Body of pancreas (tissue), 4 donors: Measurements from ENCODE around the gene KLK3.
A peak's percentile ranks its signal among the peaks of the same experiment; 100 is the strongest.

Experiments
- POLR2A ChIP-seq, 3 donors: fragments of 450-650 bp; IDR thresholded peaks; one replicate each; pipeline ENCODE4 v1.6.1; 2016; ENCODE audit warnings: antibody characterized with exemption in 3 of 3, mild to moderate bottlenecking in 2 of 3
- TF ChIP-seq, protein P1 (sequence below), 7 experiments: fragments of 450-650 bp in 4 of 7; fragments of 200-600 bp in 3 of 7; sonication (generic) in 3 of 7; IDR thresholded peaks; one replicate each; pipeline ENCODE4 v1.5.1; 2016 to 2019; ENCODE audit warnings: antibody characterized with exemption in 7 of 7

GRCh38 chr19:50818859-50819472 is 35.7 kb upstream of the KLK3 start:
- TF ChIP-seq, protein P1, sequence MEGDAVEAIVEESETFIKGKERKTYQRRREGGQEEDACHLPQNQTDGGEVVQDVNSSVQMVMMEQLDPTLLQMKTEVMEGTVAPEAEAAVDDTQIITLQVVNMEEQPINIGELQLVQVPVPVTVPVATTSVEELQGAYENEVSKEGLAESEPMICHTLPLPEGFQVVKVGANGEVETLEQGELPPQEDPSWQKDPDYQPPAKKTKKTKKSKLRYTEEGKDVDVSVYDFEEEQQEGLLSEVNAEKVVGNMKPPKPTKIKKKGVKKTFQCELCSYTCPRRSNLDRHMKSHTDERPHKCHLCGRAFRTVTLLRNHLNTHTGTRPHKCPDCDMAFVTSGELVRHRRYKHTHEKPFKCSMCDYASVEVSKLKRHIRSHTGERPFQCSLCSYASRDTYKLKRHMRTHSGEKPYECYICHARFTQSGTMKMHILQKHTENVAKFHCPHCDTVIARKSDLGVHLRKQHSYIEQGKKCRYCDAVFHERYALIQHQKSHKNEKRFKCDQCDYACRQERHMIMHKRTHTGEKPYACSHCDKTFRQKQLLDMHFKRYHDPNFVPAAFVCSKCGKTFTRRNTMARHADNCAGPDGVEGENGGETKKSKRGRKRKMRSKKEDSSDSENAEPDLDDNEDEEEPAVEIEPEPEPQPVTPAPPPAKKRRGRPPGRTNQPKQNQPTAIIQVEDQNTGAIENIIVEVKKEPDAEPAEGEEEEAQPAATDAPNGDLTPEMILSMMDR (IDR thresholded peaks at IDR 0.05): no peak
- peak in 2 of 3 donors; percentile 16 to 31 for TF ChIP-seq POLR2A (IDR thresholded peaks at IDR 0.05)
